ENCODE results near the gene DUSP7.

- TF ChIP-seq CTCF (conservative IDR thresholded peaks at IDR 0.05 in 1 of 2, IDR thresholded peaks at IDR 0.05 in 1 of 2; ENCODE audit: extremely low read depth in 1 of 2, insufficient read depth in 1 of 2, low read depth in 1 of 2, low read length in 2 of 2), result no peak
- no peak for TF ChIP-seq EZH2 (IDR thresholded peaks at IDR 0.05; ENCODE audit: borderline replicate concordance, low read length)
Measured at GRCh38 chr3:52072020-52072419, 15.6 kb upstream of the DUSP7 start.
